ENCODE data around the gene ATG9A.

DNA sequence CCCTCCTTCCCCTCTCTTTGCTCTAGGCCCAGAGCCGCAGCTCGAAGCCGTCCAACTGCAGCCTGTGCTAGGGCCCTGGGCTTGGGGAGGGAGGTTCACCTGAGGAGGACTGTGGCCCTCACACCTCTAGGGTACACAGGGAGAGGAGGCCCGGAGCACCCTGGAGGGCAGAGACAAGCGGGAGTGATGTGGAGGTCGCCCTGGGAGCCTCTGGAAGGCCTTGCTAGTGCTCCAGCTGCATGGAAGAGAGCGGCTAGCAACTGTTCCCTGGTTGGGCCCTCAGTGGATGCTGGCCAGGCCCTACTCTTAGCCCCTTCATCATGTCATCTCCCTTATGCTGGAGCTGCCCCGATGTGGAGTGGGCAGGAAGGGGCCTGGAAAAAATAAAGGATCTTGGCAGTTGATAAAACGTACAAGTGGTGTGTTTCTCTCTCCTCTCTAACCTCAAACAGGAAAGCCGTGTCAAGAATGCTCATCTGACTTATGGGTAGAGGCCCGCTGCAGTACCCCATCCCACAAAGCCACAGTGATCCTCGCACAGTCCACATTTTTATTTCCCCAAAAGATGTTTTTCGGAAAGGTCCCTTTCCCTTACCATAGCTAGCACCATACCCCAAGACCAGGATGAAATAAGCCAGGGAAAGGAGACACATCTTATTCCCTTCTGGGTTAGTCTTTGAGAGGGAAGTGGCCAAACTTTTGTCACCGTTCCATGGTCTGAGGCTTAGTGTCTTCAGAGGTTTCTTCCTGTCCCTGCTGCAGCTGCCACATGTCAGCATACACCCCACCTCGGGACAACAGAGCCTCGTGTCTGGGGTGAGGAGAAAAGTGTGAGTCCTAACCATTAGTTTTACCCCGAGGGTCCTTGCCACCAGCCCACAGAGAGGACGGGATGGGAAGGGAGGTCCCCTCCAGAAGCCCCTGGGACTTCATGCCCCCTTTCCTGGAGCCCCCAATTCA, 19.9 kb downstream of the ATG9A start:
- TF ChIP-seq, protein P1, sequence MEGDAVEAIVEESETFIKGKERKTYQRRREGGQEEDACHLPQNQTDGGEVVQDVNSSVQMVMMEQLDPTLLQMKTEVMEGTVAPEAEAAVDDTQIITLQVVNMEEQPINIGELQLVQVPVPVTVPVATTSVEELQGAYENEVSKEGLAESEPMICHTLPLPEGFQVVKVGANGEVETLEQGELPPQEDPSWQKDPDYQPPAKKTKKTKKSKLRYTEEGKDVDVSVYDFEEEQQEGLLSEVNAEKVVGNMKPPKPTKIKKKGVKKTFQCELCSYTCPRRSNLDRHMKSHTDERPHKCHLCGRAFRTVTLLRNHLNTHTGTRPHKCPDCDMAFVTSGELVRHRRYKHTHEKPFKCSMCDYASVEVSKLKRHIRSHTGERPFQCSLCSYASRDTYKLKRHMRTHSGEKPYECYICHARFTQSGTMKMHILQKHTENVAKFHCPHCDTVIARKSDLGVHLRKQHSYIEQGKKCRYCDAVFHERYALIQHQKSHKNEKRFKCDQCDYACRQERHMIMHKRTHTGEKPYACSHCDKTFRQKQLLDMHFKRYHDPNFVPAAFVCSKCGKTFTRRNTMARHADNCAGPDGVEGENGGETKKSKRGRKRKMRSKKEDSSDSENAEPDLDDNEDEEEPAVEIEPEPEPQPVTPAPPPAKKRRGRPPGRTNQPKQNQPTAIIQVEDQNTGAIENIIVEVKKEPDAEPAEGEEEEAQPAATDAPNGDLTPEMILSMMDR (IDR thresholded peaks at IDR 0.05) = no peak
- TF ChIP-seq POLR2A (IDR thresholded peaks at IDR 0.05) = no peak
